Fibroblast of skin of left quadriceps (primary cell): ENCODE data around the gene ARPC1B.
A peak's percentile ranks its signal among the peaks of the same experiment; 100 is the strongest.
"Not testable (repeated sequence)": the region's sequence is repeated elsewhere in the genome, so short reads cannot be mapped to it uniquely, and the experiment has no call there.

Experiments
- DNase-seq, 2 experiments: peaks; one replicate each; pipeline ENCODE4 v3.0.0-alpha.2; 2013; ENCODE audit warnings: low read depth in 2 of 2

ARPC1B gene

GRCh38 chr7:99409806-99410205, 35.3 kb downstream of the ARPC1B start:
- DNase-seq = no peak

- DNase-seq = no peak
These were observed 36.1 kb downstream of the ARPC1B start for GRCh38 chr7:99410635-99411034.

- DNase-seq = not testable (repeated sequence)
These were observed 41.1 kb downstream of the ARPC1B start for GRCh38 chr7:99415513-99416127.

GRCh38 chr7:99418260-99418659, 43.7 kb downstream of the ARPC1B start:
- DNase-seq = no peak

- no peak for DNase-seq
These were observed 44.9 kb downstream of the ARPC1B start for GRCh38 chr7:99419323-99420021.

- DNase-seq = no peak
These were observed 45.7 kb downstream of the ARPC1B start for GRCh38 chr7:99420213-99420612.

- no peak for DNase-seq
These were observed 46.5 kb downstream of the ARPC1B start for GRCh38 chr7:99420986-99421385.

GRCh38 chr7:99422186-99422585, 47.7 kb downstream of the ARPC1B start:
- DNase-seq = no peak

- no peak for DNase-seq
These were observed 48.1 kb downstream of the ARPC1B start for GRCh38 chr7:99422625-99423024.

GRCh38 chr7:99424932-99425730, 50.6 kb downstream of the ARPC1B start:
- DNase-seq = no peak

- no peak for DNase-seq
These were observed 54.5 kb downstream of the ARPC1B start for GRCh38 chr7:99428972-99429566.

- DNase-seq = no peak
These were observed 55.2 kb downstream of the ARPC1B start for GRCh38 chr7:99429756-99430155.

GRCh38 chr7:99431756-99432540, 57.4 kb downstream of the ARPC1B start:
- not testable (repeated sequence) for DNase-seq

- DNase-seq = no peak
These were observed 58.6 kb downstream of the ARPC1B start for GRCh38 chr7:99433158-99433557.

GRCh38 chr7:99437946-99438572, 63.5 kb downstream of the ARPC1B start:
- DNase-seq = no peak

GRCh38 chr7:99438573-99439480, 64.3 kb downstream of the ARPC1B start, which contains the start of the genes CPSF4 and PTCD1:
Gene CPSF4, plus strand, starts transcription at chr7:99438943. Its CDS starts 140 bp downstream, at chr7:99439083.
Gene PTCD1, minus strand, starts transcription at chr7:99438798. Its CDS starts 3,556 bp downstream, at chr7:99435242.
- DNase-seq = peak; percentile 85 to 88

- peak in 1 of 2 experiments; percentile 11 for DNase-seq
These were observed 65.7 kb downstream of the ARPC1B start for GRCh38 chr7:99440195-99440594.
